Hepatocyte (in vitro differentiated cells): Measurements from ENCODE around the gene LMO2. TPM values are rescaled to one million over a fixed set of nuclear protein-coding genes. Genes with fewer than 3 reads are reported as not detected.

Experiments used
- DNase-seq: peaks from one replicate; pipeline ENCODE4 v3.0.0-alpha.2; 2016; ENCODE audit warnings: low spot score
- H2AFZ ChIP-seq: fragments of 200-600 bp; sonication (generic); 2 replicates; pipeline ENCODE4 v1.6.0; 2016; ENCODE audit warnings: antibody characterized with exemption, mild to moderate bottlenecking
- H3K27ac ChIP-seq: fragments of 200-600 bp; sonication (generic); 2 replicates; pipeline ENCODE4 v1.5.1; 2016; ENCODE audit warnings: mild to moderate bottlenecking
- H3K27me3 ChIP-seq: fragments of 200-600 bp; sonication (generic); 2 replicates; pipeline ENCODE4 v1.6.1; 2016
- H3K36me3 ChIP-seq: fragments of 200-600 bp; sonication (generic); replicated peaks from 2 replicates; pipeline ENCODE4 v1.5.1; 2016; ENCODE audit warnings: low read depth; ENCODE audit not compliant: insufficient read depth
- H3K4me1 ChIP-seq: fragments of 200-600 bp; sonication (generic); 2 replicates; pipeline ENCODE4 v1.5.1; 2016; ENCODE audit warnings: mild to moderate bottlenecking, moderate library complexity; ENCODE audit not compliant: insufficient read depth
- H3K4me2 ChIP-seq: fragments of 200-600 bp; sonication (generic); 2 replicates; pipeline ENCODE4 v1.6.0; 2016
- H3K4me3 ChIP-seq: fragments of 200-600 bp; sonication (generic); 2 replicates; pipeline ENCODE4 v1.5.1; 2016; ENCODE audit warnings: mild to moderate bottlenecking
- H3K79me2 ChIP-seq: fragments of 200-600 bp; sonication (generic); 2 replicates; pipeline ENCODE4 v1.6.0; 2017; ENCODE audit warnings: mild to moderate bottlenecking
- H3K9me2 ChIP-seq: fragments of 200-600 bp; sonication (generic); replicated peaks from 2 replicates; pipeline ENCODE4 v1.6.0; 2017; ENCODE audit warnings: mild to moderate bottlenecking; ENCODE audit not compliant: insufficient read depth
- H3K9me3 ChIP-seq: fragments of 200-600 bp; sonication (generic); 2 replicates; pipeline ENCODE4 v1.5.1; 2016; ENCODE audit warnings: low read depth, mild to moderate bottlenecking
- H4K20me1 ChIP-seq: fragments of 200-600 bp; sonication (generic); 2 replicates; pipeline ENCODE4 v1.6.0; 2016; ENCODE audit warnings: mild to moderate bottlenecking; ENCODE audit not compliant: insufficient read depth, poor library complexity, severe bottlenecking
- CTCF ChIP-seq: fragments of 200-600 bp; sonication (generic); IDR thresholded peaks from 2 replicates; pipeline ENCODE4 v1.5.1; 2016; ENCODE audit warnings: antibody characterized with exemption, mild to moderate bottlenecking; ENCODE audit not compliant: poor library complexity
- EZH2 ChIP-seq: fragments of 200-600 bp; sonication (generic); IDR thresholded peaks from 2 replicates; pipeline ENCODE4 v1.6.1; 2016; ENCODE audit warnings: antibody characterized with exemption, mild to moderate bottlenecking, borderline replicate concordance
- EZH2phosphoT487 ChIP-seq: fragments of 200-600 bp; sonication (generic); IDR thresholded peaks from one replicate; pipeline ENCODE4 v1.6.1; 2018; ENCODE audit warnings: antibody characterized with exemption, mild to moderate bottlenecking, low read depth, moderate library complexity; ENCODE audit not compliant: unreplicated experiment, severe bottlenecking
- WGBS: methylation state at CpG from one replicate; pipeline ENCODE4 v1.1.6; 2016; ENCODE audit warnings: low lambda C conversion rate; ENCODE audit errors: missing lambda C conversion rate; 5-methylcytosine and 5-hydroxymethylcytosine counted together
- polyA plus RNA-seq: library from polyadenylated mRNA; unstranded; fragments of >200 nt; fragmentation: Nextera tagmentation; extraction: Ambion mirVana; gene quantifications from 2 replicates; pipeline ENCODE4 v1.2.1, GENCODE V29; 2016
- total RNA-seq: library from RNA; depleted of rRNA; stranded (reverse); fragments of >200 nt; gene quantifications from 2 replicates; pipeline ENCODE4 v1.2.3, GENCODE V29; 2014

LMO2 gene
- total and polyA plus RNA-seq, 2 experiments from 2014 or later = 2.5 to 5.5 TPM

GRCh38 chr11:33935461-33936456 is 43.9 kb upstream of the LMO2 start:
- no peak overlapping the region for H3K4me2 ChIP-seq
- H3K79me2 ChIP-seq = no peaks in the 10 kb centered on the region
- DNase-seq = no peak
- no peak overlapping the region for H2AFZ ChIP-seq
- no peaks in the 10 kb centered on the region for H3K9me2 ChIP-seq
- 78% methylated on average over 14 of the region's 14 CpGs for WGBS
- H3K36me3 ChIP-seq = no peaks in the 10 kb centered on the region
- no peak overlapping the region for H3K4me3 ChIP-seq
- TF ChIP-seq CTCF (no peak), EZH2 (no peak), EZH2phosphoT487 (no peak)
- H3K27me3 ChIP-seq = no peaks in the 10 kb centered on the region
- H4K20me1 ChIP-seq = no peaks in the 10 kb centered on the region
- no peaks in the 10 kb centered on the region for H3K9me3 ChIP-seq
- H3K4me1 ChIP-seq = peaks cover 23% of the 10 kb centered on the region
- no peak overlapping the region for H3K27ac ChIP-seq

DNA sequence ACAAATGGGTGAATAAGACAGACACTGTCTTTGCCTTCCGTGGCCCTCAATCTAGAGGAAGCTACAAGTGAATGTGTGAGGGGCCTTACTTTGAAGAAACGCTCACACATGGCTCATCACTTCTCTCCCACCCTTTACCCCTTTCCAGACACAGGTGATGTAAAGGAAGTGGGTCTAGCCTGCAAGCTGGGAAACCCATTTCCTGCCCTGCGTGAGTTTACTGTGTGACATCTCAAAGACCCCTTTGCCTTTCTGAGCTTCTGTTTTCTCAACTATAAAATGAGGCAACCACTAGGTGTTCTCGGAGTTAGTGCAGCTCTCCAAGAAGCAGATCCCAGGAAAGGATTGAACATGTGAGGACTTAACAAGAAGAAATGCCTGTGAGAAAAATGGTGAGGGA is 43.1 kb upstream of the LMO2 start:
- H2AFZ ChIP-seq = no peak overlapping the region
- H3K9me2 ChIP-seq = no peaks in the 10 kb centered on the region
- H3K79me2 ChIP-seq = no peaks in the 10 kb centered on the region
- H3K4me2 ChIP-seq = no peak overlapping the region
- WGBS = 96% methylated on average over 4 of the region's 4 CpGs
- H3K4me1 ChIP-seq = peaks cover 30% of the 10 kb centered on the region
- H3K27ac ChIP-seq = peak overlapping the region; percentile 78
- H3K36me3 ChIP-seq = no peaks in the 10 kb centered on the region
- no peaks in the 10 kb centered on the region for H4K20me1 ChIP-seq
- H3K4me3 ChIP-seq = no peak overlapping the region
- H3K9me3 ChIP-seq = no peaks in the 10 kb centered on the region
- no peak for DNase-seq
- no peak for TF ChIP-seq CTCF
- TF ChIP-seq EZH2phosphoT487 = no peak
- no peak for TF ChIP-seq EZH2
- no peaks in the 10 kb centered on the region for H3K27me3 ChIP-seq

- Histone ChIP-seq H3K4me2 (no peak overlapping the region), H3K9me3 (no peaks in the 10 kb centered on the region), H3K4me1 (peaks cover 30% of the 10 kb centered on the region), H3K9me2 (no peaks in the 10 kb centered on the region), H3K27ac (peak overlapping the region; percentile 78), H3K4me3 (no peak overlapping the region), H3K79me2 (no peaks in the 10 kb centered on the region), H2AFZ (no peak overlapping the region), H3K36me3 (no peaks in the 10 kb centered on the region), H4K20me1 (no peaks in the 10 kb centered on the region), H3K27me3 (no peaks in the 10 kb centered on the region)
- TF ChIP-seq EZH2phosphoT487 (no peak), CTCF (no peak), EZH2 (no peak)
- 79% methylated on average over 3 of the region's 3 CpGs for WGBS
- DNase-seq = no peak
Measured at GRCh38 chr11:33934450-33934849, 42.6 kb upstream of the LMO2 start.
